H9 (cell line): Measurements from ENCODE around the gene ANP32E. TPM values are rescaled to one million over a fixed set of nuclear protein-coding genes. Genes with fewer than 3 reads are reported as not detected.

Experiments
- DNase-seq: peaks from one replicate; pipeline ENCODE4 v3.0.0-alpha.2; 2017
- H2AFZ ChIP-seq: one replicate; pipeline ENCODE4 v1.6.1; 2013; ENCODE audit warnings: mild to moderate bottlenecking, low read length, control low read depth, moderate library complexity
- H2AK5ac ChIP-seq: 2 replicates; pipeline ENCODE4 v1.6.1; 2013; ENCODE audit warnings: low read length, control low read depth, mixed read lengths; ENCODE audit not compliant: insufficient read length
- H2BK120ac ChIP-seq: one replicate; pipeline ENCODE4 v1.6.1; 2013; ENCODE audit warnings: low read depth, mild to moderate bottlenecking, low read length, control low read depth, inconsistent platforms; ENCODE audit not compliant: poor library complexity, severe bottlenecking
- H2BK12ac ChIP-seq: 2 replicates; pipeline ENCODE4 v1.6.1; 2013; ENCODE audit warnings: low read length, control low read depth, mixed read lengths, low read depth; ENCODE audit not compliant: insufficient read length
- H2BK15ac ChIP-seq: 2 replicates; pipeline ENCODE4 v1.6.1; 2013; ENCODE audit warnings: low read depth, low read length, control low read depth
- H2BK20ac ChIP-seq: one replicate; pipeline ENCODE4 v1.6.1; 2013; ENCODE audit warnings: low read depth, mild to moderate bottlenecking, low read length, control low read depth, inconsistent platforms; ENCODE audit not compliant: poor library complexity, severe bottlenecking
- H2BK5ac ChIP-seq: 2 replicates; pipeline ENCODE4 v1.6.1; 2013; ENCODE audit warnings: low read length, control low read depth, mixed read lengths; ENCODE audit not compliant: insufficient read length
- H3K14ac ChIP-seq: 2 replicates; pipeline ENCODE4 v1.6.1; 2013; ENCODE audit warnings: low read length, control low read depth; ENCODE audit not compliant: insufficient read depth
- H3K18ac ChIP-seq: 2 replicates; pipeline ENCODE4 v1.6.1; 2013; ENCODE audit warnings: low read depth, mild to moderate bottlenecking, mixed read lengths, low read length, control low read depth; ENCODE audit not compliant: insufficient read length
- H3K23ac ChIP-seq: 2 replicates; pipeline ENCODE4 v1.6.1; 2013; ENCODE audit warnings: low read length, control low read depth, mixed read lengths, low read depth; ENCODE audit not compliant: insufficient read length
- H3K23me2 ChIP-seq: 2 replicates; pipeline ENCODE4 v1.6.1; 2013; ENCODE audit warnings: low read depth, mild to moderate bottlenecking, mixed read lengths, low read length, control low read depth; ENCODE audit not compliant: insufficient read length, poor library complexity, severe bottlenecking
- H3K27ac ChIP-seq: 2 replicates; pipeline ENCODE4 v1.5.1; 2013; ENCODE audit warnings: low read length, control low read depth, mixed read lengths, low read depth; ENCODE audit not compliant: insufficient read length
- H3K27me3 ChIP-seq: 2 replicates; pipeline ENCODE4 v1.6.1; 2013; ENCODE audit warnings: low read length, control low read depth, inconsistent platforms; ENCODE audit not compliant: insufficient read depth
- H3K4ac ChIP-seq: 2 replicates; pipeline ENCODE4 v1.6.1; 2013; ENCODE audit warnings: low read depth, mild to moderate bottlenecking, control low read depth, inconsistent platforms, low read length, moderate library complexity
- H3K4me1 ChIP-seq: 2 replicates; pipeline ENCODE4 v1.6.1; 2013; ENCODE audit warnings: low read length, control low read depth, inconsistent platforms; ENCODE audit not compliant: insufficient read depth
- H3K4me2 ChIP-seq: 2 replicates; pipeline ENCODE4 v1.6.1; 2013; ENCODE audit warnings: low read length, control low read depth, mixed read lengths; ENCODE audit not compliant: insufficient read length, insufficient read depth
- H3K56ac ChIP-seq: 2 replicates; pipeline ENCODE4 v1.6.1; 2013; ENCODE audit warnings: low read depth, mild to moderate bottlenecking, mixed read lengths, low read length, control low read depth; ENCODE audit not compliant: insufficient read length
- H3K79me1 ChIP-seq: 2 replicates; pipeline ENCODE4 v1.6.1; 2013; ENCODE audit warnings: low read depth, mild to moderate bottlenecking, moderate library complexity, low read length, control low read depth, inconsistent platforms; ENCODE audit not compliant: insufficient read depth, poor library complexity, severe bottlenecking
- H3K79me2 ChIP-seq: 2 replicates; pipeline ENCODE4 v1.6.1; 2013; ENCODE audit warnings: low read length, control low read depth, inconsistent platforms; ENCODE audit not compliant: insufficient read depth
- H3K9ac ChIP-seq: 2 replicates; pipeline ENCODE4 v1.6.1; 2013; ENCODE audit warnings: low read length, control low read depth, mixed read lengths; ENCODE audit not compliant: insufficient read length; ENCODE audit errors: extremely low read depth
- H3K9me3 ChIP-seq: one replicate; pipeline ENCODE4 v1.6.1; 2013; ENCODE audit warnings: low read depth, low read length, inconsistent platforms; ENCODE audit not compliant: control insufficient read depth
- H3T11ph ChIP-seq: one replicate; pipeline ENCODE4 v1.6.1; 2013; ENCODE audit warnings: mild to moderate bottlenecking, low read length, control low read depth, inconsistent platforms
- H4K20me1 ChIP-seq: one replicate; pipeline ENCODE4 v1.6.1; 2013; ENCODE audit not compliant: control insufficient read depth, insufficient read length, insufficient read depth
- H4K5ac ChIP-seq: 2 replicates; pipeline ENCODE4 v1.6.1; 2013; ENCODE audit warnings: low read depth, mild to moderate bottlenecking, mixed read lengths, low read length, control low read depth; ENCODE audit not compliant: insufficient read length
- H4K8ac ChIP-seq: replicated peaks from 2 replicates; pipeline ENCODE4 v1.6.1; 2013; ENCODE audit warnings: low read length, control low read depth, mixed read lengths, low read depth; ENCODE audit not compliant: insufficient read length
- H4K91ac ChIP-seq: 2 replicates; pipeline ENCODE4 v1.6.1; 2013; ENCODE audit warnings: low read depth, mild to moderate bottlenecking, moderate library complexity, mixed read lengths, low read length, control low read depth; ENCODE audit not compliant: insufficient read length
- H3K27ac Mint-ChIP-seq, 3 experiments: 2 replicates in 2 of 3; 3 replicates in 1 of 3; pipeline ENCODE4 v1.8.0; 2020 to 2021; ENCODE audit warnings: mixed read lengths in 3 of 3, mild to moderate bottlenecking in 1 of 3, moderate library complexity in 1 of 3
- H3K27me3 Mint-ChIP-seq: 2 replicates; pipeline ENCODE4 v1.8.0; 2021; ENCODE audit warnings: low read depth, mild to moderate bottlenecking, moderate library complexity, mixed read lengths
- H3K36me3 Mint-ChIP-seq, 3 experiments: 2 replicates in 2 of 3; 3 replicates in 1 of 3; pipeline ENCODE4 v1.8.0; 2020 to 2021; ENCODE audit warnings: low read depth in 3 of 3, mixed read lengths in 3 of 3; ENCODE audit not compliant: insufficient read depth in 1 of 3
- H3K4me1 Mint-ChIP-seq, 2 experiments: 2 replicates each; pipeline ENCODE4 v1.8.0; 2020; ENCODE audit warnings: mixed read lengths in 2 of 2
- H3K4me3 Mint-ChIP-seq, 2 experiments: 2 replicates in 1 of 2; 3 replicates in 1 of 2; pipeline ENCODE4 v1.8.0; 2020 to 2021; ENCODE audit warnings: mild to moderate bottlenecking in 2 of 2, mixed read lengths in 2 of 2, moderate library complexity in 1 of 2
- H3K9me3 Mint-ChIP-seq, 2 experiments: 2 replicates in 1 of 2; 3 replicates in 1 of 2; pipeline ENCODE4 v1.8.0; 2020; ENCODE audit warnings: mild to moderate bottlenecking in 2 of 2, mixed read lengths in 2 of 2, moderate library complexity in 1 of 2
- CTCF ChIP-seq: fragments of 200-600 bp; sonication (generic); conservative IDR thresholded peaks from 3 replicates; pipeline ENCODE4 v1.8.0; 2021; ENCODE audit warnings: antibody characterized with exemption, mild to moderate bottlenecking
- WGBS: extraction: QIAGEN DNeasy Blood & Tissue Kit; methylation state at CpG from one replicate; pipeline ENCODE4 v1.1.7; 2013; ENCODE audit warnings: missing lambda C conversion rate, low lambda C conversion rate, mixed read lengths; ENCODE audit not compliant: insufficient read length; ENCODE audit errors: extremely low coverage; 5-methylcytosine and 5-hydroxymethylcytosine counted together
- total RNA-seq: library from RNA; stranded (reverse); gene quantifications from 2 replicates; pipeline ENCODE4 v1.2.1, GENCODE V29; 2021

ANP32E gene
- total RNA-seq, 1 experiment from 2014 or later: 106 TPM

GRCh38 chr1:150259217-150259616 lies 23.3 kb upstream of the ANP32E start:
- no peak overlapping the region for H2BK20ac ChIP-seq

More at GRCh38 chr1:150259217-150259616, 23.3 kb upstream of the ANP32E start:
- Histone ChIP-seq H3K4me2 (peak overlapping the region; percentile 79), H3K18ac (no peak overlapping the region), H3K23ac (no peak overlapping the region), H3K4me1 (peaks cover 8% of the 10 kb centered on the region; the same call in 1 of the 2 replicates), H4K20me1 (no peaks in the 10 kb centered on the region), H3K27ac (peak overlapping the region; percentile 31), H4K8ac (no peak overlapping the region), H3K9me3 (no peaks in the 10 kb centered on the region), H3K79me2 (no peaks in the 10 kb centered on the region; the same call in 1 of the 2 replicates), H4K91ac (no peak overlapping the region), H3K79me1 (no peaks in the 10 kb centered on the region), H2BK15ac (no peak overlapping the region), H3T11ph (no peak overlapping the region), H3K23me2 (peaks cover 41% of the 10 kb centered on the region), H2BK5ac (peak overlapping the region; percentile 24), H3K14ac (no peak overlapping the region), H2BK120ac (no peak overlapping the region), H2AK5ac (no peak overlapping the region), H3K4ac (no peak overlapping the region), H3K56ac (no peak overlapping the region), H3K9ac (peak overlapping the region; percentile 63), H2BK12ac (no peak overlapping the region), H4K5ac (no peak overlapping the region), H3K27me3 (no peaks in the 10 kb centered on the region), H2AFZ (no peak overlapping the region)
- no CpG with 5 or more reads among the region's 4 CpGs for WGBS
- DNase-seq: no peak
- Mint-ChIP-seq H3K36me3 (peaks cover 18 to 35% (median 30%) of the 10 kb centered on the region in 3 experiments), H3K27me3 (no peaks in the 10 kb centered on the region), H3K27ac (peak overlapping the region; percentile 99 to 100 (median 99)), H3K9me3 (no peaks in the 10 kb centered on the region; a peak in 1 of 5 replicates), H3K4me3 (peak overlapping the region; percentile 80 to 93), H3K4me1 (peaks cover 48 to 55% of the 10 kb centered on the region in 2 experiments)
- TF ChIP-seq CTCF: no peak
